Endothelial cell of umbilical vein (primary cell): ENCODE data around the gene C14orf119. TPM values are rescaled to one million over a fixed set of nuclear protein-coding genes. Genes with fewer than 3 reads are reported as not detected.

ENCODE experiments used
- BruUV-seq: library from RNA; stranded (reverse); fragments of 400-500 nt; replicated peaks from 2 replicates; lab custom pipeline; 2021; lab: Mats Ljungman, UMichigan
- CTCF ChIA-PET: fragments of 300-600, 350-600 bp; sonication (Branson Sonifier 250); formaldehyde crosslinking; loops from one replicate; lab custom pipeline; 2021; ENCODE audit warnings: antibody characterized with exemption, inconsistent platforms; lab: Charles Lee
- POLR2A ChIA-PET: fragments of 300-600, 350-600 bp; sonication (Branson Sonifier 250); formaldehyde crosslinking; loops from one replicate; lab custom pipeline; 2021; ENCODE audit warnings: antibody characterized with exemption, inconsistent platforms; lab: Charles Lee
- DNase-seq: peaks from one replicate; pipeline ENCODE4 v3.0.0-alpha.2; 2011; ENCODE audit warnings: low read depth, low spot score
- FAIRE-seq: peaks from 2 replicates; lab custom pipeline; 2011; peaks lifted over from hg19 to GRCh38; lab: Jason Lieb, UNC
- H2AFZ ChIP-seq: 2 replicates; pipeline ENCODE4 v1.6.0; 2012; ENCODE audit warnings: low read depth, low read length, control low read depth, inconsistent platforms
- H3K27ac ChIP-seq: 2 replicates; pipeline ENCODE4 v1.5.1; 2011; ENCODE audit warnings: low read depth, mild to moderate bottlenecking, control low read depth, low read length, moderate library complexity; ENCODE audit not compliant: insufficient read depth
- H3K27me3 ChIP-seq, 2 experiments: 2 replicates each; pipeline versions ENCODE4 v1.6.0 to v1.6.1; 2011; ENCODE audit warnings: low read length in 2 of 2, mixed read lengths in 1 of 2; ENCODE audit not compliant: control insufficient read depth in 2 of 2, insufficient read depth in 2 of 2
- H3K36me3 ChIP-seq, 2 experiments: 2 replicates in 1 of 2; 3 replicates in 1 of 2; pipeline ENCODE4 v1.5.1; 2011; ENCODE audit warnings: low read length in 2 of 2, mild to moderate bottlenecking in 1 of 2, moderate library complexity in 1 of 2; ENCODE audit not compliant: control insufficient read depth in 2 of 2, insufficient read depth in 2 of 2; ENCODE audit errors: extremely low read depth in 1 of 2
- H3K4me1 ChIP-seq: 3 replicates; pipeline ENCODE4 v1.5.1; 2011; ENCODE audit warnings: mild to moderate bottlenecking, low read length; ENCODE audit not compliant: control insufficient read depth, insufficient read depth; ENCODE audit errors: extremely low read depth
- H3K4me2 ChIP-seq: 2 replicates; pipeline ENCODE4 v1.6.1; 2011; ENCODE audit warnings: low read length, control low read depth, mixed read lengths; ENCODE audit not compliant: insufficient read depth
- H3K4me3 ChIP-seq, 3 experiments: fragments of 200-600 bp in 1 of 3; sonication (generic), shearing (Covaris generic) in 1 of 3; replicated peaks in 1 of 3; 2 replicates each; pipeline ENCODE4 v1.5.1; 2011 to 2016; ENCODE audit warnings: control low read depth in 3 of 3, low read length in 3 of 3, mild to moderate bottlenecking in 2 of 3, inconsistent platforms in 1 of 3, low read depth in 1 of 3, moderate library complexity in 1 of 3; ENCODE audit not compliant: insufficient read depth in 1 of 3
- H3K79me2 ChIP-seq: 2 replicates; pipeline ENCODE4 v1.6.0; 2012; ENCODE audit warnings: low read length, inconsistent platforms; ENCODE audit not compliant: control insufficient read depth, insufficient read depth
- H3K9ac ChIP-seq: replicated peaks from 2 replicates; pipeline ENCODE3; 2011; ENCODE audit warnings: low read length, control low read depth; ENCODE audit not compliant: insufficient read depth; ENCODE audit errors: extremely low read depth
- H3K9me1 ChIP-seq: replicated peaks from 3 replicates; pipeline ENCODE4 v1.6.0; 2011; ENCODE audit warnings: mild to moderate bottlenecking, low read length; ENCODE audit not compliant: control insufficient read depth, insufficient read depth; ENCODE audit errors: extremely low read depth
- H3K9me3 ChIP-seq: replicated peaks from 2 replicates; pipeline ENCODE4 v1.5.1; 2012; ENCODE audit warnings: low read length, inconsistent platforms; ENCODE audit not compliant: control insufficient read depth, insufficient read depth
- H4K20me1 ChIP-seq: replicated peaks from 2 replicates; pipeline ENCODE3; 2011; ENCODE audit warnings: mild to moderate bottlenecking, low read length; ENCODE audit not compliant: control insufficient read depth, insufficient read depth; ENCODE audit errors: extremely low read depth
- CTCF ChIP-seq, 2 donors: IDR thresholded peaks; 1 replicate in 1 of 2; 2 replicates in 1 of 2; pipeline ENCODE4 v1.5.1; 2011; ENCODE audit warnings: low read length in 2 of 2, mild to moderate bottlenecking in 2 of 2, moderate library complexity in 2 of 2, control low read depth in 1 of 2, inconsistent platforms in 1 of 2, low read depth in 1 of 2; ENCODE audit not compliant: insufficient read depth in 1 of 2; ENCODE audit errors: extremely low read depth in 1 of 2
- EZH2 ChIP-seq: IDR thresholded peaks from 2 replicates; pipeline ENCODE4 v1.6.1; 2012; ENCODE audit warnings: borderline replicate concordance, low read depth, mild to moderate bottlenecking, moderate library complexity, low read length, inconsistent platforms; ENCODE audit not compliant: severe bottlenecking
- FOS ChIP-seq: IDR thresholded peaks from 2 replicates; pipeline ENCODE4 v1.6.1; 2011; ENCODE audit warnings: mild to moderate bottlenecking, low read length, moderate library complexity, borderline replicate concordance; ENCODE audit not compliant: insufficient read depth
- GATA2 ChIP-seq: IDR thresholded peaks from 2 replicates; pipeline ENCODE4 v1.7.0; 2011; ENCODE audit warnings: low read depth, mild to moderate bottlenecking, moderate library complexity, mixed read lengths, low read length; ENCODE audit not compliant: insufficient read length, insufficient read depth
- JUN ChIP-seq: IDR thresholded peaks from 2 replicates; pipeline ENCODE4 v1.6.1; 2011; ENCODE audit warnings: borderline replicate concordance, low read depth; ENCODE audit not compliant: insufficient read length, insufficient read depth
- MAX ChIP-seq: IDR thresholded peaks from 2 replicates; pipeline ENCODE4 v1.6.1; 2011; ENCODE audit not compliant: insufficient read depth, insufficient read length
- MYC ChIP-seq: IDR thresholded peaks from one replicate; pipeline ENCODE4 v1.6.1; 2011; ENCODE audit warnings: mild to moderate bottlenecking, low read depth, low read length
- POLR2A ChIP-seq: IDR thresholded peaks from 2 replicates; pipeline ENCODE4 v1.6.1; 2012; ENCODE audit warnings: low read depth, mild to moderate bottlenecking, control low read depth, low read length
- POLR2AphosphoS5 ChIP-seq: IDR thresholded peaks from 2 replicates; pipeline ENCODE4 v1.6.1; 2012; ENCODE audit warnings: low read depth, mild to moderate bottlenecking, control low read depth, low read length, moderate library complexity; ENCODE audit not compliant: insufficient read depth
- dilution Hi-C: fragments of 300-500 bp; cut with MboI; formaldehyde crosslinking; loops from one replicate; pipeline ENCODE4 v1.15.0; 2019; ENCODE audit warnings: low sequenced_read_pairs; ENCODE audit not compliant: extremely low pct_ligation_motif_present
- intact Hi-C: fragments of 100-400 bp; cut with micrococcal nuclease; formaldehyde crosslinking; loops from one replicate; pipeline ENCODE4 v1.10.0; 2022
- polyA plus RNA-seq, 4 experiments: library from polyadenylated mRNA; depleted of rRNA in 3 of 4; stranded (reverse) in 3 of 4; unstranded in 1 of 4; fragments of >200 nt; gene quantifications; 2 replicates each; pipeline versions ENCODE4 v1.2.1 to v1.2.3, GENCODE V29; 2011 to 2012; ENCODE audit warnings: missing spikeins in 1 of 4
- total RNA-seq: library from RNA; stranded (reverse); gene quantifications from 2 replicates; pipeline ENCODE4 v1.2.3, GENCODE V29; 2021

The C14orf119 gene
- total and polyA plus RNA-seq, 2 donors (not counting 3 experiments of a cell fraction or from before 2014, with no cell fraction given) = 58.3 to 60.5 TPM

GRCh38 chr14:23136566-23137133 is 41.3 kb downstream of the C14orf119 start:
- H3K79me2 ChIP-seq = no peaks in the 10 kb centered on the region
- POLR2A ChIA-PET = no interaction called here
- H3K27ac ChIP-seq = no peak overlapping the region
- H3K9ac ChIP-seq = no peak overlapping the region
- H3K4me1 ChIP-seq = peaks cover 8% of the 10 kb centered on the region
- FAIRE-seq = no peak
- H3K36me3 ChIP-seq = no peaks in the 10 kb centered on the region
- BruUV-seq = no TSS peak
- H3K9me3 ChIP-seq = no peaks in the 10 kb centered on the region
- H3K4me2 ChIP-seq = no peak overlapping the region
- no peaks in the 10 kb centered on the region for H4K20me1 ChIP-seq
- no peaks in the 10 kb centered on the region for H3K27me3 ChIP-seq
- no peak overlapping the region for H2AFZ ChIP-seq
- intact Hi-C loops (no loop called here), dilution Hi-C loops (no loop called here)
- TF ChIP-seq JUN = no peak
- CTCF ChIA-PET = interaction anchor here (1.3 kb wide), 1 partner anchor 16 kb away, joined by 8 read pairs; no protein-coding TSS in a partner anchor
- DNase-seq = no peak
- H3K9me1 ChIP-seq = no peaks in the 10 kb centered on the region
- no peak overlapping the region for H3K4me3 ChIP-seq

- intact Hi-C loops = no loop called here
- no peak for TF ChIP-seq FOS
- no peak for TF ChIP-seq POLR2AphosphoS5
- TF ChIP-seq CTCF (IDR thresholded peaks at IDR 0.05; ENCODE audit: extremely low read depth in 1 of 2, insufficient read depth in 1 of 2, low read depth in 1 of 2, low read length in 2 of 2) = no peak
- no peak for TF ChIP-seq JUN
- no peak for TF ChIP-seq GATA2
- no peak for TF ChIP-seq POLR2A
- no peak for TF ChIP-seq MAX
- no peak for TF ChIP-seq EZH2
- no peak for TF ChIP-seq MYC
- Histone ChIP-seq H3K79me2 (no peaks in the 10 kb centered on the region), H3K9ac (no peak overlapping the region), H3K36me3 (no peaks in the 10 kb centered on the region), H3K27ac (no peak overlapping the region), H3K4me3 (no peak overlapping the region), H3K27me3 (no peaks in the 10 kb centered on the region), H4K20me1 (no peaks in the 10 kb centered on the region), H3K4me2 (no peak overlapping the region), H3K4me1 (peaks cover 8% of the 10 kb centered on the region), H3K9me3 (no peaks in the 10 kb centered on the region), H3K9me1 (no peaks in the 10 kb centered on the region), H2AFZ (no peak overlapping the region)
- dilution Hi-C loops = no loop called here
- FAIRE-seq (no peak), DNase-seq (no peak)
- no TSS peak for BruUV-seq
- ChIA-PET POLR2A (no interaction called here), CTCF (interaction anchor here (0.8 to 2.4 kb wide), 4 partner anchors 16 to 49 kb away, joined by 3 to 20 read pairs (median 4); partner anchors contain the start of gene SLC7A8)
These were observed 42.0 kb downstream of the C14orf119 start for GRCh38 chr14:23137192-23137812.
